ENCODE measurements around the gene RAPGEF2. TPM values are rescaled to one million over a fixed set of nuclear protein-coding genes. Genes with fewer than 3 reads are reported as not detected.

The RAPGEF2 gene
- total and polyA plus RNA-seq, 9 of the 15 experiments (the other 6 are each of a cell fraction or from before 2014, with no cell fraction given) = 3.1 to 32.6 (median 23.1) TPM

DNA sequence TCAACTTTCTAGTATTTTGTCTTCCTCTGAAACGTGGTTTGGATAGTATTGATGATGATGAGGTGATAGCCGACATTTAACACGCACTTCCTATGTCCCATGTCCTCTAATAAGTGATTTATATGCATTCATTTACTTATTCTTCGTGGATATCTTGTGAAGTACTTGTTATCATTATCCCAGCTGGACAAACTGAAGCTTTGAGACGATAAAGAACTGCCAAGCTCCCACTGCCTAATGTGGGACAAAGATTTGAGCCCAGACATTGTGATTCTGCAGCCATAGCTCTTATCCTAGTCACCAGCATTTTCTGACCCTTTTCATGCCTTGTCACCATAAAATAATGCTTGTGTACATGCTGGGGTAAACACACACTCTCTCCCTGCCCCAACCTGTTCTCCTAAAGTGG, 92.5 kb downstream of the RAPGEF2 start (continued):
- TF ChIP-seq, protein P1, sequence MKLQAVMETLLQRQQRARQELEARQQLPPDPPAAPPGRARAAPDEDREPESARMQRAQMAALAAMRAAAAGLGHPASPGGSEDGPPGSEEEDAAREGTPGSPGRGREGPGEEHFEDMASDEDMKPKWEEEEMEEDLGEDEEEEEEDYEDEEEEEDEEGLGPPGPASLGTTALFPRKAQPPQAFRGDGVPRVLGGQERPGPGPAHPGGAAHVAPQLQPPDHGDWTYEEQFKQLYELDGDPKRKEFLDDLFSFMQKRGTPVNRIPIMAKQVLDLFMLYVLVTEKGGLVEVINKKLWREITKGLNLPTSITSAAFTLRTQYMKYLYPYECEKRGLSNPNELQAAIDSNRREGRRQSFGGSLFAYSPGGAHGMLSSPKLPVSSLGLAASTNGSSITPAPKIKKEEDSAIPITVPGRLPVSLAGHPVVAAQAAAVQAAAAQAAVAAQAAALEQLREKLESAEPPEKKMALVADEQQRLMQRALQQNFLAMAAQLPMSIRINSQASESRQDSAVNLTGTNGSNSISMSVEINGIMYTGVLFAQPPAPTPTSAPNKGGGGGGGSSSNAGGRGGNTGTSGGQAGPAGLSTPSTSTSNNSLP (IDR thresholded peaks at IDR 0.05; ENCODE audit: borderline replicate concordance, low read depth, low read length) = no peak
- TF ChIP-seq NR1H2 (CRISPR knock-in tag; IDR thresholded peaks at IDR 0.05) (no peak), ZNF23 (CRISPR knock-in tag; IDR thresholded peaks at IDR 0.05) (no peak), DNMT1 (IDR thresholded peaks at IDR 0.05) (no peak), ZNF764 (CRISPR knock-in tag; IDR thresholded peaks at IDR 0.05; ENCODE audit: low read depth) (no peak), ZNF174 (CRISPR knock-in tag; IDR thresholded peaks at IDR 0.05) (no peak), ZNF217 (CRISPR knock-in tag; IDR thresholded peaks at IDR 0.05) (no peak), NCOA4 (IDR thresholded peaks at IDR 0.05; ENCODE audit: partially characterized antibody) (no peak), LCOR (CRISPR knock-in tag; IDR thresholded peaks at IDR 0.05) (no peak), ZNF263 (CRISPR knock-in tag; IDR thresholded peaks at IDR 0.05; ENCODE audit: borderline replicate concordance) (no peak), XRCC5 (IDR thresholded peaks at IDR 0.05; ENCODE audit: low read depth, low read length) (no peak), SOX6 (IDR thresholded peaks at IDR 0.05) (peak; percentile 92), ZSCAN32 (CRISPR knock-in tag; IDR thresholded peaks at IDR 0.05) (no peak), ZFP1 (CRISPR knock-in tag; IDR thresholded peaks at IDR 0.05) (no peak), ZBTB17 (CRISPR knock-in tag; IDR thresholded peaks at IDR 0.05) (no peak), SMAD3 (CRISPR knock-in tag; conservative IDR thresholded peaks at IDR 0.05) (no peak), FOXA1 (IDR thresholded peaks at IDR 0.05; ENCODE audit: borderline replicate concordance) (no peak), ZNF717 (CRISPR knock-in tag; IDR thresholded peaks at IDR 0.05) (no peak), ERF (CRISPR knock-in tag; IDR thresholded peaks at IDR 0.05) (no peak), RFX5 (IDR thresholded peaks at IDR 0.05; ENCODE audit: low read depth, low read length) (no peak), MBD2 (IDR thresholded peaks at IDR 0.05; ENCODE audit: borderline replicate concordance, low read depth) (peak; percentile 14; the same call in 1 of the 2 replicates), NFE2 (IDR thresholded peaks at IDR 0.05; ENCODE audit: low read depth) (peak; percentile 70)
- TF ChIP-seq, protein P2, sequence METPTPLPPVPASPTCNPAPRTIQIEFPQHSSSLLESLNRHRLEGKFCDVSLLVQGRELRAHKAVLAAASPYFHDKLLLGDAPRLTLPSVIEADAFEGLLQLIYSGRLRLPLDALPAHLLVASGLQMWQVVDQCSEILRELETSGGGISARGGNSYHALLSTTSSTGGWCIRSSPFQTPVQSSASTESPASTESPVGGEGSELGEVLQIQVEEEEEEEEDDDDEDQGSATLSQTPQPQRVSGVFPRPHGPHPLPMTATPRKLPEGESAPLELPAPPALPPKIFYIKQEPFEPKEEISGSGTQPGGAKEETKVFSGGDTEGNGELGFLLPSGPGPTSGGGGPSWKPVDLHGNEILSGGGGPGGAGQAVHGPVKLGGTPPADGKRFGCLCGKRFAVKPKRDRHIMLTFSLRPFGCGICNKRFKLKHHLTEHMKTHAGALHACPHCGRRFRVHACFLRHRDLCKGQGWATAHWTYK (CRISPR knock-in tag; IDR thresholded peaks at IDR 0.05) = no peak
- TF ChIP-seq, protein P3, sequence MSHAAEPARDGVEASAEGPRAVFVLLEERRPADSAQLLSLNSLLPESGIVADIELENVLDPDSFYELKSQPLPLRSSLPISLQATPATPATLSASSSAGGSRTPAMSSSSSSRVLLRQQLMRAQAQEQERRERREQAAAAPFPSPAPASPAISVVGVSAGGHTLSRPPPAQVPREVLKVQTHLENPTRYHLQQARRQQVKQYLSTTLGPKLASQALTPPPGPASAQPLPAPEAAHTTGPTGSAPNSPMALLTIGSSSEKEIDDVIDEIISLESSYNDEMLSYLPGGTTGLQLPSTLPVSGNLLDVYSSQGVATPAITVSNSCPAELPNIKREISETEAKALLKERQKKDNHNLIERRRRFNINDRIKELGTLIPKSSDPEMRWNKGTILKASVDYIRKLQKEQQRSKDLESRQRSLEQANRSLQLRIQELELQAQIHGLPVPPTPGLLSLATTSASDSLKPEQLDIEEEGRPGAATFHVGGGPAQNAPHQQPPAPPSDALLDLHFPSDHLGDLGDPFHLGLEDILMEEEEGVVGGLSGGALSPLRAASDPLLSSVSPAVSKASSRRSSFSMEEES (CRISPR knock-in tag; IDR thresholded peaks at IDR 0.05) = no peak
- TF ChIP-seq, protein P4, sequence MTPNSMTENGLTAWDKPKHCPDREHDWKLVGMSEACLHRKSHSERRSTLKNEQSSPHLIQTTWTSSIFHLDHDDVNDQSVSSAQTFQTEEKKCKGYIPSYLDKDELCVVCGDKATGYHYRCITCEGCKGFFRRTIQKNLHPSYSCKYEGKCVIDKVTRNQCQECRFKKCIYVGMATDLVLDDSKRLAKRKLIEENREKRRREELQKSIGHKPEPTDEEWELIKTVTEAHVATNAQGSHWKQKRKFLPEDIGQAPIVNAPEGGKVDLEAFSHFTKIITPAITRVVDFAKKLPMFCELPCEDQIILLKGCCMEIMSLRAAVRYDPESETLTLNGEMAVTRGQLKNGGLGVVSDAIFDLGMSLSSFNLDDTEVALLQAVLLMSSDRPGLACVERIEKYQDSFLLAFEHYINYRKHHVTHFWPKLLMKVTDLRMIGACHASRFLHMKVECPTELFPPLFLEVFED (CRISPR knock-in tag; conservative IDR thresholded peaks at IDR 0.05) = no peak
